Measurements from ENCODE around the gene CDKN1C.

GRCh38 chr11:2922655-2923054 lies 37.1 kb upstream of the CDKN1C start:
- TF ChIP-seq, protein P1, sequence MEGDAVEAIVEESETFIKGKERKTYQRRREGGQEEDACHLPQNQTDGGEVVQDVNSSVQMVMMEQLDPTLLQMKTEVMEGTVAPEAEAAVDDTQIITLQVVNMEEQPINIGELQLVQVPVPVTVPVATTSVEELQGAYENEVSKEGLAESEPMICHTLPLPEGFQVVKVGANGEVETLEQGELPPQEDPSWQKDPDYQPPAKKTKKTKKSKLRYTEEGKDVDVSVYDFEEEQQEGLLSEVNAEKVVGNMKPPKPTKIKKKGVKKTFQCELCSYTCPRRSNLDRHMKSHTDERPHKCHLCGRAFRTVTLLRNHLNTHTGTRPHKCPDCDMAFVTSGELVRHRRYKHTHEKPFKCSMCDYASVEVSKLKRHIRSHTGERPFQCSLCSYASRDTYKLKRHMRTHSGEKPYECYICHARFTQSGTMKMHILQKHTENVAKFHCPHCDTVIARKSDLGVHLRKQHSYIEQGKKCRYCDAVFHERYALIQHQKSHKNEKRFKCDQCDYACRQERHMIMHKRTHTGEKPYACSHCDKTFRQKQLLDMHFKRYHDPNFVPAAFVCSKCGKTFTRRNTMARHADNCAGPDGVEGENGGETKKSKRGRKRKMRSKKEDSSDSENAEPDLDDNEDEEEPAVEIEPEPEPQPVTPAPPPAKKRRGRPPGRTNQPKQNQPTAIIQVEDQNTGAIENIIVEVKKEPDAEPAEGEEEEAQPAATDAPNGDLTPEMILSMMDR (IDR thresholded peaks at IDR 0.05; ENCODE audit: low read length): no peak
- TF ChIP-seq EZH2phosphoT487 (IDR thresholded peaks at IDR 0.05; ENCODE audit: low read length): no peak

Measured in MM.1S (cell line).